Epithelial cell of esophagus (primary cell): Measurements from ENCODE around the gene AFF1.

Source experiments
- DNase-seq: peaks from one replicate; pipeline ENCODE4 v3.0.0; 2010; ENCODE audit warnings: low read depth
- H3K4me3 ChIP-seq: 2 replicates; pipeline ENCODE4 v1.5.1; 2011; ENCODE audit warnings: mild to moderate bottlenecking, low read length, control low read depth
- TF ChIP-seq, protein P1 (sequence below): IDR thresholded peaks from 2 replicates; pipeline ENCODE4 v1.5.1; 2011; ENCODE audit warnings: low read depth, mild to moderate bottlenecking, low read length, control low read depth, inconsistent platforms; ENCODE audit not compliant: insufficient read depth; ENCODE audit errors: missing control alignments

The AFF1 gene

GRCh38 chr4:87037671-87038334 is 103.0 kb downstream of the AFF1 start:
- no peak for DNase-seq
- TF ChIP-seq, protein P1, sequence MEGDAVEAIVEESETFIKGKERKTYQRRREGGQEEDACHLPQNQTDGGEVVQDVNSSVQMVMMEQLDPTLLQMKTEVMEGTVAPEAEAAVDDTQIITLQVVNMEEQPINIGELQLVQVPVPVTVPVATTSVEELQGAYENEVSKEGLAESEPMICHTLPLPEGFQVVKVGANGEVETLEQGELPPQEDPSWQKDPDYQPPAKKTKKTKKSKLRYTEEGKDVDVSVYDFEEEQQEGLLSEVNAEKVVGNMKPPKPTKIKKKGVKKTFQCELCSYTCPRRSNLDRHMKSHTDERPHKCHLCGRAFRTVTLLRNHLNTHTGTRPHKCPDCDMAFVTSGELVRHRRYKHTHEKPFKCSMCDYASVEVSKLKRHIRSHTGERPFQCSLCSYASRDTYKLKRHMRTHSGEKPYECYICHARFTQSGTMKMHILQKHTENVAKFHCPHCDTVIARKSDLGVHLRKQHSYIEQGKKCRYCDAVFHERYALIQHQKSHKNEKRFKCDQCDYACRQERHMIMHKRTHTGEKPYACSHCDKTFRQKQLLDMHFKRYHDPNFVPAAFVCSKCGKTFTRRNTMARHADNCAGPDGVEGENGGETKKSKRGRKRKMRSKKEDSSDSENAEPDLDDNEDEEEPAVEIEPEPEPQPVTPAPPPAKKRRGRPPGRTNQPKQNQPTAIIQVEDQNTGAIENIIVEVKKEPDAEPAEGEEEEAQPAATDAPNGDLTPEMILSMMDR: no peak

GRCh38 chr4:87038837-87039615 is 104.2 kb downstream of the AFF1 start:
- peak; percentile 91 for DNase-seq
- H3K4me3 ChIP-seq: no peak overlapping the region
- TF ChIP-seq, protein P1: no peak

More at GRCh38 chr4:87037671-87038334, 103.0 kb downstream of the AFF1 start:
- H3K4me3 ChIP-seq: no peak overlapping the region

GRCh38 chr4:87041141-87041540 is 106.3 kb downstream of the AFF1 start:
- DNase-seq: no peak
- TF ChIP-seq, protein P1: no peak
- no peak overlapping the region for H3K4me3 ChIP-seq

DNA sequence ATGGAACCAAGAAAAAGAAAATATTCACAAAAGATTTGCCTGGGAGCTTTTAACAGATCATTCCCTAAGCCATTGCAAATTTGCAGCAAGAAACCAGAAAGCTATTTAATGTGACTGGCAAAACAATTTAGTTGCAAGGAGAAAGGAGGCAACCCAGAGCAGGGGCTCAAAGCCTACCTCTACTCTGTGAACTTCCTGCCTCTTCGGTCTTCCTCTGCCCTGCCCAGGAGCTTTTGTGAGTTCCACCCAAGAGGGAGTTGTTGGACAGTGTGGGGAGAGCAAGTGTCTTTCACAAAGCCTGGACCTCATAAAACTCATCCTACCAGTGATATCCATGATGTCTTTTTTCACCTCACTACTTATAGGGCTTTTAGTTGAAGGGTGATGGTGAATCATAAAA is 107.4 kb downstream of the AFF1 start:
- H3K4me3 ChIP-seq: no peak overlapping the region
- no peak for DNase-seq
- TF ChIP-seq, protein P1: no peak

DNA sequence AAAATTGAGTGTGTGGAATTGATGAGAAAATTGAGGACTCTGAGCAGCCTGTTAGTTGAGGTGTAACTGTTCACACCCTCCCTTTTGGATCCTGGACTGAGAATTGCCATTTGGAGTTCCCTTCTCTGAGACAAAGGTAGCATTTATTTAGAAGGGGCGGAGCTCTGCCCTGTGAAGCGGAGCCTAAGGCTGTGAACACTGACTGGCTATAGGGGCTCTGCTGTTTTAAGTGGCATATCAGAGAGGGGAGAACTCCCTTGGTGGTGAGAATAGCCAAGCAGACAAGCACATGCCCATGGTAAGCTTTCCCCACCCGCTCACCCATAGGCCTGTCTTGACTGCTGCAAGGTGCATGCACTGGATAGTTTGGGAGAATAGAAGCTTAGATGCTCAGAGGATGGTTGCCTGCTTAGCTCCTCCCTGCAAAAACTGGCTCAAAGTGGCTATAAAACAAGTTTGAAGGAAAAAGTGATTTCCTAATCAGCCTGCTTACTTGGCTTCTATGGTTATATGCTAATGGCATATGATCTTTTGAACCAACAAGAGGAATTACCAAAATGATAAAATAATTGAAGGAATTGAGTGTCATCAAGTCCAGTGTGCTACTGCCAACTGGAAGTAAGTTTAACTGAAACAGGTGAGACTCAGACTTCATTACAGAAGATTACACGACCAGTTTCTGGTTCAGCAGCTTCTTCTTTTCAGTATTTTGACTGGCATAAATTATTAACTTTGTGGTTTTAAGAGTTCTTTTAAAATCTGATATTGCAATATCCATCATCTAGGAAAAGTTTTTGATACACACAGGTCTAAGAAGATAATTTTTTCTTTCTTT is 108.4 kb downstream of the AFF1 start:
- no peak for DNase-seq
- TF ChIP-seq, protein P1: no peak
- H3K4me3 ChIP-seq: no peak overlapping the region

DNA sequence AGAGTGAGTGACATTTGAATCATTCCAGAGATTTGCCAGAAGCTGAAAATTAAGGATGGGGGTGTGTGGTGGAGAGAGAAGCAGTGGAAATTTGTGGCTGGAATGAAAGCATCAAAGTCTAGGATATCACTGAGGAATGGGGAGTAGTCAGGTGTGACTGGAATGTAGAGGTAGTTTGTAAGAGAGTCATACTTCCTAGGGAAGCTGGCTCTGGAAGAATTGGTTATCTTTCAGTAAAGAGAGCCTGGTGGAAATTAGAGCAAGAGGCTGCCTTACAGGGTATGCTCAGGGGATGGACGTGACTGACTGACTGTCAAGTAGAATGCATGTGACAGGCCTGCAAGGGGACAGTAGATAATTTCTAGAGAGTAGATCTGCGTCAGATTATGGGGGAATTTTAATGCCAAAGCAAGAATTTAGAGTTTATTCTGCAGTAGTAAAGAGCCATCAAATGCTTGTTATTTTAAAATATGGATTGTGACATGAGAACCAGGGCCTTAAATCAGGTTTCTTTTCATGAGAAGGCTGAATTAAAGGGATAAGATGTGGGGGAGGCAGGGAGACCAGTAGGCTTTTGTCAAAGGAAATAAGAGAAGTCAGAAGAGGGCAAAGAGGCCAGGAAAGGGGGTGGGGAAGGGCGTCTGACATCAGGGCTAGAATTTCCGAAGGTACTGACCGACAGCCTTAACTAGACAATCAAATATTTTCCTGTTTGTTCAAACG is 109.9 kb downstream of the AFF1 start:
- DNase-seq: no peak
- TF ChIP-seq, protein P1: no peak
- H3K4me3 ChIP-seq: no peak overlapping the region
